ENCODE results near the gene SLC15A4.

The SLC15A4 gene

DNA sequence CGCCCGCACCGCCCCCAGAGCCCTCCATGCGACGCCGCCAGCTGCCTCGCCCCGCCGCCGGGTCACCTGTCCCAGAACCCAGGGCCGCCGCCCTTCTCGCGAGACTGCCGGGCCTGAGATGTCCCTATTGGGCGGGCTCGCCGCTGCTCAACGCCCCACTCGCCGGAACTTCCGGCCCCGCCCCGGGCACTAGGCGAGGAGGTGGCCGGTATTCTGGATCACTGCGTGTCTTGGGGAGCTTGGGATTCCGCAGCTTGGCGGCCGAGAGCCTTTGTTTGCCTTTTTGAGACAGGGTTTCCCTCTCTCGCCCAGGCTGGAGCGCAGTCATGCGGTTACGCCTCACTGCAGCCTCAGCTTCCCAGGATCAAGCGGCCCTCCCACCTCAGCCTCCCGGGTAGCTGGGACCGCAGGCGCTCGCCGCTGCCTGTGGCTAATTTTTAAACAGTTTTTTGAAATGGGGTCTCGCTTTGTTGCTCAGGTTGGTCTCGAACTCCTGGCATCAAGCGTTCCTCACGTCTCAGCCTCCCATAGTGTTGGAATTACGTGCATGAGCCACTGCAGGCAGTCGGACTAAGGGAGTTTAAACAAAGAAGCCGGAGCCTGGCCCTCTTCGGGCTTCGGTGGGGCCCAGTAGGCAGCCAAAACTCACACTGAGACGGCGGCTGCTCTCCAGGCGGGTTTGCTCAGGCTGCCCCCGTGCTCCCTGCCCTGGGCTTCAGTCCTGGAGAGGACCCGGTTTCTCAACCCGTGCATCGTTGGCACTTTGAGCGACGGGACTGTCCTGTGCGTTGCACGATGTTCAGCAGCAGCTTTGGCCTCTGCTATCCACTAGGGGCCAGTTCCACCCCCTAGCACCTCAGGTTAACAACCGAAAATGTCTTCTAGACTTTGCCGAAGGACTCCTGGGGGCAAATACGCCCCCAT lies at the start of gene SLC15A4:
Gene SLC15A4 (minus strand): TSS at position 43 of the 924 bp plus-strand sequence. CDS start 15 bp downstream, at position 28.
- H3K27ac ChIP-seq: peak within 1 kb of the TSS; percentile 93
- peak; percentile 97 for DNase-seq
- no peaks in the 10 kb centered on the region for H3K9me3 ChIP-seq (ENCODE audit: severe bottlenecking)
- H3K4me3 ChIP-seq (ENCODE audit: low read depth, low read length): peak within 1 kb of the TSS; percentile 96
- TF ChIP-seq, protein P1, sequence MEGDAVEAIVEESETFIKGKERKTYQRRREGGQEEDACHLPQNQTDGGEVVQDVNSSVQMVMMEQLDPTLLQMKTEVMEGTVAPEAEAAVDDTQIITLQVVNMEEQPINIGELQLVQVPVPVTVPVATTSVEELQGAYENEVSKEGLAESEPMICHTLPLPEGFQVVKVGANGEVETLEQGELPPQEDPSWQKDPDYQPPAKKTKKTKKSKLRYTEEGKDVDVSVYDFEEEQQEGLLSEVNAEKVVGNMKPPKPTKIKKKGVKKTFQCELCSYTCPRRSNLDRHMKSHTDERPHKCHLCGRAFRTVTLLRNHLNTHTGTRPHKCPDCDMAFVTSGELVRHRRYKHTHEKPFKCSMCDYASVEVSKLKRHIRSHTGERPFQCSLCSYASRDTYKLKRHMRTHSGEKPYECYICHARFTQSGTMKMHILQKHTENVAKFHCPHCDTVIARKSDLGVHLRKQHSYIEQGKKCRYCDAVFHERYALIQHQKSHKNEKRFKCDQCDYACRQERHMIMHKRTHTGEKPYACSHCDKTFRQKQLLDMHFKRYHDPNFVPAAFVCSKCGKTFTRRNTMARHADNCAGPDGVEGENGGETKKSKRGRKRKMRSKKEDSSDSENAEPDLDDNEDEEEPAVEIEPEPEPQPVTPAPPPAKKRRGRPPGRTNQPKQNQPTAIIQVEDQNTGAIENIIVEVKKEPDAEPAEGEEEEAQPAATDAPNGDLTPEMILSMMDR (IDR thresholded peaks at IDR 0.05; ENCODE audit: low read depth, low read length): peak; percentile 33; the same call in 1 of the 2 replicates
- H3K27me3 ChIP-seq (ENCODE audit: insufficient read depth, low read depth, severe bottlenecking): no peaks in the 10 kb centered on the region
- H3K36me3 ChIP-seq: peaks cover 19% of the 10 kb centered on the region

DNA sequence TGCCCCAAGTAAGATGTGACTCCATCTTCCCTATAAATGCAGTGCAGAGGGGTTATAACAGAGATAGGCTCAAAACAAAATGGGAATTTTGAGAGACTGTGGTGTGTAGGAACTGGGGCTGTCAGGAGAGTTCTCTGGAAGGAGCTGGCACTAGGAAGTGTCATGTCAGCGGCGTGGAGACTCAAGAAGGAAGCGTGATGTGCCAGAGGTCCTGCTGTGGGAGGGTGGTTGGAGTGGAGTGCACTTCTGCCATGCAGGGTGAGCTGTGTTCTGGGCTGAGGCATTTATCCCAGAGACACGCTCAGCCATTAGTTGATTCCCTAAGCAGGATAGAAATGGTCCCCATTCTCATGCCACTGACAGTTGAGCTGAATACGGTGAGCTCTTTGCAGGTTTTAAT lies 48.5 kb upstream of the SLC15A4 start:
- Histone ChIP-seq H3K4me3 (ENCODE audit: low read depth, low read length) (no peak overlapping the region), H3K9me3 (ENCODE audit: severe bottlenecking) (peaks cover 14% of the 10 kb centered on the region), H3K36me3 (peaks cover 8% of the 10 kb centered on the region), H3K27ac (no peak overlapping the region), H3K27me3 (ENCODE audit: insufficient read depth, low read depth, severe bottlenecking) (no peaks in the 10 kb centered on the region)
- no peak for DNase-seq
- TF ChIP-seq, protein P1 (IDR thresholded peaks at IDR 0.05; ENCODE audit: low read depth, low read length): no peak

DNA sequence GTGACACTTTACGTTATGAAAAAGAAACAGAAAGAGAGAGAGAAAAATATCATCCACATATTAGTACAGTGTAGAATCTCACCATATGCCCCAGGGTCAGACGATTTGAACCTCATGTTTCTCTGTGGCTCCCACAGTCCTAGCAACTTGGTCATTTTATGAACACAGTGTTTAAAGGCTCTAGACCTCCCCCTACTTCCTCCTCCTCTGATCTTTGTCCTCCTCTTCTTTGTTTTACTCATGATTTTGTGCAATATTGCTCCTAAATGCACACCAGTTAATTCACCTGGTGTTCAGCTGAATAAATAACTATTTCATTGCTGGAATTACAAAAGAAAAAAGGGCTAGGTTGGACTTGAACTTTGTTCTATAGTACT lies 47.7 kb upstream of the SLC15A4 start:
- Histone ChIP-seq H3K9me3 (ENCODE audit: severe bottlenecking) (peaks cover 8% of the 10 kb centered on the region), H3K27ac (no peak overlapping the region), H3K36me3 (no peaks in the 10 kb centered on the region; the same call in none of the 2 replicates), H3K27me3 (ENCODE audit: insufficient read depth, low read depth, severe bottlenecking) (no peaks in the 10 kb centered on the region), H3K4me3 (ENCODE audit: low read depth, low read length) (no peak overlapping the region)
- no peak for DNase-seq
- TF ChIP-seq, protein P1 (IDR thresholded peaks at IDR 0.05; ENCODE audit: low read depth, low read length): no peak

DNA sequence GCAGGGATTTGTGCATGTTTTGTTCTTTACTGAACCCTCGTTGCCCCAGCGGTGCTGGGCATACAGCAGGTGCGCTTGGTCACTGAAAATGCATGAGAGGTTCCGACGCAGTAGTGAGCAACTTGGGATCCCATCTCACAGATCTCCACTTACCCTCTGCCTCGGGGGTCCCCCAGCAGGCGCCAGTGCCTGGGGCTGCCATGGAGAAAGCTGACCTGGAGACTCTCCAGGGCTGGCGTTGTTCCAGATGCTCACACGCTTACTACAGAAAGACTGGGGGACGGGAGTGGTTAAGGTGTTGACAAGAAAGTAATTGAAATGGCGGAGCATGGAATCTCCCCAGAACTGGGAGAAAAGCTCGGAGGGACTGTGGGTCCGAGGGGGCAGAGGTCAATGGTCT lies 43.7 kb upstream of the SLC15A4 start:
- no peak overlapping the region for H3K27ac ChIP-seq
- no peak for DNase-seq
- TF ChIP-seq, protein P1 (IDR thresholded peaks at IDR 0.05; ENCODE audit: low read depth, low read length): no peak
- no peaks in the 10 kb centered on the region for H3K9me3 ChIP-seq (ENCODE audit: severe bottlenecking)
- no peaks in the 10 kb centered on the region for H3K27me3 ChIP-seq (ENCODE audit: insufficient read depth, low read depth, severe bottlenecking)
- no peak overlapping the region for H3K4me3 ChIP-seq (ENCODE audit: low read depth, low read length)
- H3K36me3 ChIP-seq: no peaks in the 10 kb centered on the region

DNA sequence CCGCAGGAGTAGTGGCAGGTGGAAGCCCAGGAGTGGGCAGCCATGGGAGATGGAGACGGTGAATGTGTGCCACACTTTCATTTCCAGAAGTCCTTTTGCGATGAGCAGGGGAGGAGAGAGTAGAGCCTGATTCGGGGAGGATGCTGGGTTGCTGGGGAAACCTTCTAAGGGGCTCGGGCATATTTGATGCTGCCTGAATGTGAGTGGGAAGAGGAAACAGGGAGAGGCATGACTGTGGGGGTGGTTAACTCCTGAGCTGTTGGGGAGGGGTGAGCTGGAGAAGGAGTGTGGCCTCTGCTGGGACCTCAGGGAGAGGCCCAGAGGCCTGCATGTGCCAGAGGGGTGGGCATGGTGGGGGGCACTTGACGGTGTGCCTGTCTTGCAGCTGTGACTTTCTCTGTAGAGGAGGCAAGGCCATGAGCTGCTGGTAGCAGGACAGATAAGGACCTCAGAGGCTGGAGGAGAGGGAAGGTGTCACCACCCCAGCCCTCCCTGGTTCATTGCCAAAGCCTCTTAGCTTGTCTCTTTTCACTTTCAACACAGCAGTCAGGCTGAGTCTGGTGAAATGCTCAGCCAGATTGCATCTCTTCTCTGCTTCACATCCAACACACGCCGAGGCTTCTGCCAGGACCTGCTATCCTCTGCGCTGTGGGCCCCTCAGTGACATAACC lies 40.9 kb upstream of the SLC15A4 start:
- Histone ChIP-seq H3K27ac (no peak overlapping the region), H3K4me3 (ENCODE audit: low read depth, low read length) (no peak overlapping the region), H3K27me3 (ENCODE audit: insufficient read depth, low read depth, severe bottlenecking) (no peaks in the 10 kb centered on the region), H3K9me3 (ENCODE audit: severe bottlenecking) (no peaks in the 10 kb centered on the region), H3K36me3 (no peaks in the 10 kb centered on the region)
- TF ChIP-seq, protein P1 (IDR thresholded peaks at IDR 0.05; ENCODE audit: low read depth, low read length): no peak
- DNase-seq: peak; percentile 26
